CMK (cell line): ENCODE results near the gene MAD1L1.
A peak's percentile ranks its signal among the peaks of the same experiment; 100 is the strongest.
"Not testable (repeated sequence)": the region's sequence is repeated elsewhere in the genome, so short reads cannot be mapped to it uniquely, and the experiment has no call there.

Source experiments
- DNase-seq: peaks from one replicate; pipeline ENCODE4 v3.0.0-alpha.2; 2010; ENCODE audit warnings: low read depth

MAD1L1 gene

DNA sequence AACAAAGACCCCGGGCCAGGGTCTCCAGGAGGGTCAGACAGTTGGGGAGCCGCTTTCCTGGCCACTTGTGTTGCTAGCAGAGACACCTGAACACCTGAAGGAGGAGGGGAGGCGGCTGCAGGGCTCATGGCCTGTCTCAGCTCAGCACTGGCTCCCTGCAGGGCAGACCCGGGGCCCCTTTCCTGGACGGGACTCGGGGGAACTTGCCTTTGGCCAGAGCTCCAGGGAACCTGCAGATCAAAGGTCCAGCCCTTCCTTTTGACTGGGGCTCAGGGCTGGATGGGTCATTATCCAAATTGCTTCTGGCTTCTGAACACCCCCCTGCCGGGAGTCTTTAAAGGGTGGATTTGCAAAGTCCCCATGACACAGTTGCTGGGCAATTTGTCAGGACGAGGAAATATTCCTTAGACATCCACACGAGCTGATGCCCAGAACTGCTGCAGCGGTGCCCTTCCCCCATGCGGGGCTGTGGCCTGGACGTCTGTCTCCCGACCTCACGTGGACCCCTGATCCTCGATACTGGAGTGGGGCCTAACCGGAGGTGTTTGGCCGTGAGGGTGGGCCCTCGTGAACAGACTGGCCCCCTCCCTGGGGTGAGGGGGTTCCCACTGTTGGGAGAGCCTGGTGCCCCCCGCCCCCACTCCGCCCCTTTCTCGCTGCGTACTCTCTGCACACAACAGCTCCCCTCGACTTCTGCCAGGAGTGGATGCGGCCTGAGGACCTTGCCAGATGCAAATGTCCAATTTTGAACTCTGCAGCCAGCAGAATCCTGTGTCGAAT is 368.4 kb downstream of the MAD1L1 start:
- DNase-seq, result no peak

DNA sequence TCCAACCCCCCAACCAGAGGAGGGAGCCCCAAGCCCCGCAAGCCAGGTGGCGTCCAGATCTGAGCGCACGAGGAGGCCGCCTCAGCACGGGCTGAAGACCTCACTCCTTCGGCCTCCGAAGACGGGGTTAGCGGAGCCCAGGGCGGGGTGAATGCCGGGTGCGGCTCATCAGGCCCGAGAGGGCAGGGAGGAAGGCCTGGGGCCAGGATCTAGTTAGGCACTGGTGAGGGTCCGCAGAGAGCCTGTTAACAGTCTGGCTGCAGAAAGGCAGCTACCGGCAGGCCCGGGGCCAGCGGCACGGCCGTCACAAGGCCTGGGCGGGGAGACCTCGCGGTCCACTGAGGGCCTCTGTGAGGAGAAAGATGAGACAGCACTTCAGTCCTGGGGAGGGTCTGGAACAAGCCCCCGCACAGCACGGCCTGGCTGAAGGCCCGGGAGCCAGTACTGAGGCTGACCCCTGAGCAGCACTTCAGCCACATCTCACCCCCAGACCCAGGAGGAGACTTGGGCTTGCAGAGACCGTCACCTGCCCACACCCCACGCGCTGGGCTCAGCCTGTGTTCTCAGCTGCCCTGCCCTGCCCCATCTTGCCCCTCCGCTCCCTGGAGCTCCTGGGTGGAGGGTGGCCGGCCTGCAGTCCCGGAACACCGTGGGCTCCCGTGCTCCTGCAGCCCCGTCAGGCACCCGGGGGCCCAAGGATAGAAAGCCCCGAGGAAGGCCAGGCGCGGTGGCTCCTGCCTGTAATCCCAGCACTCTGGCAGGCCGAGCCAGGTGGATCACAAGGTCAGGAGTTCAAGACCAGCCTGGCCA is 369.4 kb downstream of the MAD1L1 start:
- DNase-seq, result no peak

DNA sequence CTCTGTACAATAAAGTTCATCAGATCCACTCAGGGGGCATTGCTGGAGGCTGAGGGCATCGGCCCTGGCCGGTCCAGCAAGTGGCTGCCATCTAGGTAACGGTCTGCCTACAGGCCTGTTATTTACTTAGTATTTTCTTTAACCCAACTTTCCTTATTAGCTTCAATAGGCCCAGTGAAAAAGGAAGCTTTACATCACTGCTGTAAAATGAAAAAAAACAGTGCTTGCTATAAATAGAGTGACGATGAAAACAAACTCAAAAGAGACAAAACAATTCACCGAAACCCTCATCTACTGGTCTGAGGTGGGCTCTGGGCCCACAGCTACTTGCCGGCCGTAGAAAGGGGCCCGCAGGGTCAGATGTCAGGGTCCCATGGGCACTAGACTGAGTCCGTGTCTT is 370.2 kb downstream of the MAD1L1 start:
- DNase-seq, result no peak

DNA sequence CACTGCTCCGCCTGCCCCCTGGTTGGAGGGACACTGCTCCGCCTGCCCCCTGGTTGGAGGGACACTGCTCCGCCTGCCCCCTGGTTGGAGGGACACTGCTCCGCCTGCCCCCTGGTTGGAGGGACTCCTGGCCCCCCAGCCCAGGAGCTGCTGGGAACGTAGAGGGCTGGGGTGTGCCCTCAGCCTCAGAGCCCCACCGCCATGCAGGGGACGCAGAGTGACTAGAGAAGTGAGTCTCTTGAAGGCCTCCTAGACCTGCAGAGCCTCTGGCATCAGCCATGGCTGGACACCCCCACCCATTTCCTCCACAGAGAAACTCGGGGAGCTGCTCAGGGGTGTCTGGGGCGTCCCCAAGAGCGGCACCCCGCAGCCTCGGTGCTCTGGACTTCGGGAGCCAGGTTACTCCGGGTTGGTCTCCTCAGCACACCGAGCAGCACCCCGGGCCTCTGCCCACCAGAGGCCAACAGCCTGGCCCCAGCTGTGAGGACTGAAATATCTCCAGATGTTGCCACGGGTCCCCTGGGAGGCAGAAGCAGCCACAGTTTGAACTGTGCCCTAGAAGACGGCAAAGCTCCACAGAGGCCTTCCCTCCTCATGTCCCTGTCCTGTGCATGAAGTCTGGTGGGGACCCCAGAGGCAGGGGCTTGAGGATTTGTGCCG is 370.8 kb downstream of the MAD1L1 start:
- no peak for DNase-seq

DNA sequence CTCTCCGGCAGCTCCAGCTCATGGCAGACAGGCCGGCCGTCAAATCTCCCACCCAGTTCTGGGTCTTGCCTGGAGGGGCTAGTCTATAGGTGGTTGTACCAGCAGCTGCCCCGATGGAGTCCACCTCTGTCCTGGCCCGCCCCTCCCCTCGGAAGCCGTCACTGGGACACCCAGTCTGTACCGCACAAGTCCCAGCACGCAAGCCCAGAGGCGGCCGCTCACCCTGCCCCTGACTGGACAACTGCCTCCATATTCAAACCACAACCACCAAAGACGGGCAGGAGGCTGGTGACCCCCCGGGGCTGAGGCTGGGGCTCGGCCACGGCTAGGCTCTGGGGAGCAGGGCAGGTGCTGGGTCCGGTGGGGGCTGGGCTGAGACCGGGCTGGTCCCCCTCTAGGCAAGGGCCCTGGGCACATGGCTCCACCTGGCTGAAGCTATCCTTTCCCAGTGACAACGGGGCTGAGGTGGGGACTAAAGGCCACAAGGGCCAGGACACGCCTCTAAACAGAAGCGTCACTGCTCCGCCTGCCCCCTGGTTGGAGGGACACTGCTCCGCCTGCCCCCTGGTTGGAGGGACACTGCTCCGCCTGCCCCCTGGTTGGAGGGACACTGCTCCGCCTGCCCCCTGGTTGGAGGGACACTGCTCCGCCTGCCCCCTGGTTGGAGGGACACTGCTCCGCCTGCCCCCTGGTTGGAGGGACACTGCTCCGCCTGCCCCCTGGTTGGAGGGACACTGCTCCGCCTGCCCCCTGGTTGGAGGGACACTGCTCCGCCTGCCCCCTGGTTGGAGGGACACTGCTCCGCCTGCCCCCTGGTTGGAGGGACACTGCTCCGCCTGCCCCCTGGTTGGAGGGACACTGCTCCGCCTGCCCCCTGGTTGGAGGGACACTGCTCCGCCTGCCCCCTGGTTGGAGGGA is 371.6 kb downstream of the MAD1L1 start:
- DNase-seq, result not testable (repeated sequence)

DNA sequence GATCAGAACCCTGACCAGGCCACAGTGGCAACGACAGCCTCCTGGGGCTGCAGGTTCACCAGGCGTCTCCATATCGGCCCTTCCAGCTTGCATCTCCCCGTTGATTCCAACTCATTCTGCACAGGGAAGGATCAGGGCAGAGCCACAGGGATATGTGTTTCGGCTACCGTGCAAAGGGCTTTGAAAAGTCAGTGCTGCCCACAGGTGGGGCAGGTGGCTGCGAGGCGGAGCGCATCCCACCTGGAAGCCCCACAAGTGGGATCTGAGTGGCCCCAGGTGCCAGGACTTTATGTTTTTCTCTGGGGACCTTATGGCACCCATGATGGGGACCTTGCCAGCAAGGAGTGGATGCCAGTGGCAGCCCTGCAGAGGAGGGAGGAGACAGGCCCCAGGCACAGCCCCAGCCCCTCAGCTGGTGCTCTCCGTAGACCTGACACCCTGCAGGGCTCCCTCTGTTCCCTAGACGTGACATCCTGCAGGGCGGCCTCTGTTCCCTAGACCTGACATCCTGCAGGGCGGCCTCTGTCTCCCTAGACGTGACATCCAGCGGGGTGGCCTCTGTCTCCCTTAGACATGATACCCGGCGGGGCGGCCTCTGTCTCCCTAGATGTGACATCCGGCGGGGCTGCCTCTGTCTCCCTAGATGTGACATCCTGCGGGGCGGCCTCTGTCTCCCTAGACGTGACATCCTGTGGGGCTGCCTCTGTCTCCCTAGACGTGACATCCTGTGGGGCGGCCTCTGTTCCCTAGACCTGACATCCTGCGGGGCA is 373.3 kb downstream of the MAD1L1 start:
- DNase-seq, result no peak

DNA sequence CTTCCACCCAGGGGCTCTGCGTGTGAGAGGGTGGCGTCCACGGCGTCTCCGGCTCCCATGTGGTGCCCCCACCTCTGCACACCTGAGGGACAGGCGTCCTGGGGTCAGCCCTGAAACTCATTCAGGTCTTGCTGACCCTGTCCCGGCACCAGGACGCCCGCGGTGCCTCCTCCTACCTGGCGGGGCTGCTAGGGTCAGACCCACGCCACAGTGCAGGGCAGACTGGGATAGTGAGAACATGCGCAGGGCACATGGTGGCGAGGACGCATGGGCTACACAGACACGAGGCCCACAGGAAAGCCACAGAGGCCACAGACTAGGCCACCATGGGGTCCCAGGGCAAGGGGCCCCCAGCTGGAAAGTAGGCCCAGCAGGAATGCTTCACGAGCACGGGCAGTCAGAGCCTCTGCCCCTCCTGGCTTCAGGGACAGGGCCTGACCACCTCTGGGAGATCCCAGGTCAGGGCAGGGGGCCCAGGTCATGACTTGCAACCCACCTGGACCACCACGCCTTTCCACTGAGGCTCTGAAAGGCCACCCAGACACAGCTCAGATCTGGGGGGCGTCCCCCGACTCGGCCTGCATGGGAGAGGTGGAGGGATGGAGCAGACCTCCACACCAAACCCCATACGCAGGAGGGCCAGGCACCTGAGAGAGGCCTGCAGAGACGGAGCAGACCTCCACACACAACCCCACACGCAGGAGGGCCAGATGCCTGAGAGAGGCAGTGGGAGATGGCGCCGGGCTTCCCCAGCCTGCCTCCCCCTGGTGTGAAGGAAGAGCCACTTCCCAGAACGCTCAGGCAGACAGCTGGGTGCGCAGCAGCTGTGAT is 374.1 kb downstream of the MAD1L1 start:
- DNase-seq, result no peak

DNA sequence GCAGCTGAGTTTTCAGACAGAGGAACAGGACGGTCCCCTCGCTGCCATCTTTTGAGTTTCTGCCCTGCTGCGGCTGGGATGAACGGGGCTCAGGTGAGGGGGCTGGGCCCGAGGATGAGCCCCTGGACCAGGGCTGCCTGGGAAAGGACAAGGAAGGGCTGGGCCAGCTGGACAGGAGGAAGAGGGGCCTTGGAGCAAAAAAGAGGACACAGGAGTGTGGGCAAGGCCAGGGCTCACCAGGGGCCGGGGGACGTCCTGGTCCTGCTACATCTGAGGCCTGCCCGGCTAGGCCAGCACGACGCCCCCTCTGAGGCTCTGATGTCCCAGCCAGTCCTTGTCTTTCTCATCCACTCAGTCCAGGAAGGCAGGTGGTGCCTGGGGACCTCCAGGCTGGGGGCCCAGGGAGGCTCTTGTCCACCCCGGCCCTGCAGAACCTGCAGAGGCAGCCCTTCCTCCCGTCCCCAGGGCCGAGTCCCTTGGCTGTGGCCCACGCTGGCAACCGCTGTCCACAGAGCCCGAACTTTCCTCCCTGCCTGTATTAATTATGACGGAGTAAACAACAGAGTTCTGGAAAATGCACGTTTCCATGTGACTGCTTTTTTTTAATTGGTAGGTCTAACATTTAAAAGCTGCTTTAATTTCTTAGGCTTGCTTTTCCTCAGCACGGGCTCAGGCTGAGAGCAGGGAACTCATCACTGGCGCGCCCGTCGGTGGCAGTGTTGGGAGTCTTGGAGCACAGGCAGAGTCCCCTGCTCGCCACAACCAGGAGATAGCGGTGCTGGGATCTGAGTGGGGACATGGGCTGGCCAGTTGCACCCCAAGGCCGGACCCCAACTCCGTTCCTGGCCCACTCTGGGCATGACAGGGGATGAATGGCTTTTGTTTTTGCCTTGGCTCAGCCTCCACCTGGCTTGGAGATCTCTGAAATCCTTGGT is 375.0 kb downstream of the MAD1L1 start:
- no peak for DNase-seq

DNA sequence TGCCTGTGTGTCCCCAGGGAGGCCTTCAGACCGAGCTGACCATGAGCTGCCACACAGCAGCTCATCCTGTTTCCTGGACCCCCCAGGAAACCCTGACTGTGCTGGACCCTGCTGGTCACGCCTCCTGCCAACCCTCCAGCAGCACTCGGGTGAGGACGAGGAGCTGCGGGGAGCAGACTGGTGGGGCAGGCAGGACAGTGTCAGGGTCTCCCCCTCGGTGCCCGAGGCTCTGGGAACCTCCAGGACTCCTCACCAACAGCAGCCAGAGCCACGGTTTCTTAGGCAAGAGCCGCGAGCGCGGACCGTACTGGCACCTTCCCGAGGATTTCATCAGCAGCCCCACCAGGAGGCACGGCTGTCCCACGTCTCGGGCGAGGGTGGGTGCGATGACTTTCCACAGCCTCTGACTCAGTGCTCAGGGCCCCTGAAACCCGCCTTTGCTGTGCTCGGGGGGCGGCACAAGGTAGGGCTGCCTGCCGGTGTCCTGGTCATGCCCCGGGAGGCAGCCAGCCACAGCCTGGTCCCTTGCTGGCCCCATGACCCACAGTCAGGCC is 375.8 kb downstream of the MAD1L1 start:
- DNase-seq, result no peak

DNA sequence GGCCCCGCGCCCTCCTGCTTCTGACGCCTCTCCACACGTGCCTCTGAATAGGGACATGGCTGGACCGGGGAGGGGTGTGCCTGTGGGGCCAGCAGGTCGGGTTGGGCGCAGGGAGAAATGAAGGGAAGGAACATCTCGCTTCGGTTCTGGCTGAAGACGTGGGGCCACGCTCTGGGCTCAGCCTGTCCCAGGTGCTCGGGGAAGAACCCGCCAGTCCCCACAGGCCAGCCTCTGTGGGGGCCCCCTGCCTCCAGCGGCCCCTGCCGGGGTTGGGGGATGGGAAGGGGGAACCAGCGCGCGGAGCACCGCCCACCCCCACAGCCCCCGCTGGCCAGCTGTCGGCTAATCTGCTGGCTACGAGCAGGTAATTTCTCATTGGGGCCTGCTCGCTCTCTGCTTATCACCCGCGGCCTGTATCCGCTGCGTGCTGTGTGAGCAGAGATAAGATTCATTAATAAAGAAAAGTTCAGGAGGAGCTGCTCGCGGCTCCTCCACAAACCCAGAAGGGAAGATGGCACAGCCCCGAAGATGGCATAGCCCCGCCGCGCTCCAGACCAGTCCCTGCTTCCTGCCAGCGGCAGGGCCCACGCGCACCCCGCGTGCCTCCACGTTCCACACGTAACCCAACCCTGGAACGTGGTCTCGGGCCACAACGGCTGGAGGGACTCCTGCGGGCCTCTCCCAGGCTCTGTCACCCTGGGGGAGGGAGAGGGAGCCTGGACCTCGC is 376.4 kb downstream of the MAD1L1 start:
- peak; percentile 88 for DNase-seq

DNA sequence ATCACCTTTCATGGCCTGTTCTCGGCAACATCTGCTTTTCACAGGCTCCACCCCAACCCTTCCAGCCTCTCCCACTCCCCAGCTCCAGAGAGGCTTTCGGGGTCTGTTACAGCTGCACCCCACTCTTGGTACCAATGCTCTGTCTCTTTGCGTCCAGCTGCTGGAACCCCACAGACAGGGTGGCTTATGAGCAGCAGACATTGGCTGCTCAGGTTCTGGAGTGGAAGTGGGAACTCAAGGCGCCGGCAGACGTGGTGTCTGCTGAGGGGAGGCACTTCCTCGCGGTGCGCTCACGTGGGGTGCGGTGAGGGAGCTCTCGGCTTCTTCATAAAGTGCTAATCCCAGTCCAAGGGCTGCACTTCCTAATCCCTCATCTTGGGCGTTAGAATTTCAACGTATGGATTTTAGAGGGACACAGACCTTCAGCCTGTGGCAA is 377.0 kb downstream of the MAD1L1 start:
- DNase-seq, result peak; percentile 50

DNA sequence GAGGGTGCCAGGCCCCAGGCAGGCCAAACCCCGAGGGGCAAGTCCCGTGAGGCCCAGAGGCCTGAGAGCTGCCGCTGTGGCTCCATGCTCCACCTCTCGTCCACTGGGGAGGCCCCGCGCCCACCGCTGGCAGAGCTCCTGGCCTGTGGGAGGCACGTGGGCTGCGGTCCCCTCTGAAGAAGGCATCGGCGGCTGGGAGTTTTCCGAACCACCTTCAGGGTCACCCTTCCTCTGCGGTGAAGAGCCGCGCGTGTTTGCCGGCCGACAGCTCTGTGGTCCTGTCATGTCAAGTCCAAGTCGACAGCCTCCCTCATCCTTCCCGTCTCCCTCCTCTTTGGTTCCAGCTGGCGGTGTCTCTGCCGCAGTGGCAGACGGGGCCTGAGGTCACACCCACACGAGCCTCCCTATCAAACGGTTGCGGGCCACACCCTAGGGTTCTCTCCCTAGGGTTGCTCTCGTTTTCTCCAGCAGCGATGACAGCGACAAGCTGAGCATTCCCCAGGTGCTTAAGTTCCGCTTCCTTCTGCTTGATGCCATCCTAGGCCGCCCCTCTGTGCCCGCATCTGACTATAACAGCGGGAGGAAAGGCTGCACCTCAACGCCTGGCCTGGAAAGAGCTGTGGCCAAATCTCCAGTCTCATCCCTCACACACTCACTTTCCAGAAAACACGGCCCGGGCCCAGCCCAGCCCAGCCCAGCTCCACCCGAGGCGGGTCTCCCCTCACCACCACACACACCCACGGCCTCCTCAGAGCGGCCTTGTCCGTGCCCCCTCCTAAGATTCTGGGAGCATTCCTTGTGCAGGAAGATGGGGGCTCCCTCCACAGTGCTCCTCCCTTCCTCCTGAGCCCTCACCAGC is 377.6 kb downstream of the MAD1L1 start:
- DNase-seq, result peak; percentile 87

DNA sequence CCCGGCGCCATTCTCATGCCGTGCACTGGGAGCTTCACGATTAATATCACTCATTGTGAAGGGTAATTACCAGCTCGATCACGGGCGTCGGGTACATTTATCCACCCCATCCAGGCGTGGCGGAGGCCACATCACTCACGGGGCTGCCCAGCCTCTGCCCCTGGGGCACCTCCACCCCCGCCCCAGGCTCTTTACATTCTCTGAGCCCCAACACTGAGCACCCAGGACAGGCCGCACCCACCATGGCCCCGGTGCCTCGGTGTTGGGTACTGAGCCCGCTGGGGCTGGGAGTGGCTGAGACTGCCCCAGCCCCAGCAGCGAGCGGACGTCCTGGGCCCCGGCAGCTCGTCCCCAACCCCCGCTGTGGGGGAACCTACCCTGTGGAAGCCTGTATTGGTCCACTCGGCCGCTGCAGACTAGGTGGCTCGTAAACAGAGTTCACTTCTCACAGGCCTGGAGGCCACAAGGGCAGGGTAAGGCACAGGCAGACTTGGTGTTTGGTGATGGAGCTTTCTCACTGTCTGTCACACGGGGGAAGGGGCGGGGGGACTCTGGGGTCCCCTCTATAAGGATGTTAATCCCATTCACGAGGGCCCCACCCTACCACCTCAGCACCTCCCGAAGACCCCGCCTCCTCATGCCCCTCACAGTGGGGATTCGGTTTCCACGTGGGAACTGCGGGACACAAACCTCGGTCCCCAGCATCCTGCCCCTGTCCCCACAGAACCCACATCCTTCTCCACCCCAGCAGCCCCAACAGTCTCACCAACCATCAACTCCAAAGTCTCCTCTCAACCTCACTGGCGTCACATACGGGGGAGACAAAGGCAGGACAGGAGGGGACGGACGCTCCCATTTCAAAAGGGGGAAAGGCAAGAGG is 378.5 kb downstream of the MAD1L1 start:
- DNase-seq, result peak; percentile 26

DNA sequence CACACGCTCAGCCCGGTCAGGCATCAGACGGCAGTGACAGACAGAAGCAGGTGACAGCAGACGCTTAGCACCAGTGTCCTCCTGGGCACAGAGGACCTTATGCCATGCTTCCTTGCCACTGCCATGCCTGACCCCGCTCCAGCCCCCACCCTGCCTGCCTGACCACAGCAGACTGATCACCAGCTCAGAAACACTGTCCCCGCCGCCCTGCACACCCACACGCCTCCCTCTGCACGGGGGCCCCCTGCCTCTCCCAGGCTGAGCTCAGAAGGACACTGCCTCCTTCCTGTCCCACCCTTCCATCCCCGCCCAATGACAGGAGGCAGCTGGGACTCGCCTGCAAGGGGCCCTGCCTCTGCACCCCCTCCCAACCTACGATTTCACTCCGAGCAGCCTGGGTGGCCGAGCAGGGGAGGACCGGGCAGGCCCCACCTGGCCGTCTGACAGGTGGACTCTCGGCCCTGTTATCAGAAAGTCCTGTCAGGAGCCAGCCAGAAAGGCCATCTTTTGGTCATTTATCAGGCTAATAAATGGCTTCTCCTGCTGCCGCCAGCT is 379.2 kb downstream of the MAD1L1 start:
- DNase-seq, result peak; percentile 41
